HG03135 (cell line): ENCODE measurements around the gene TRIP10.
"Not testable (repeated sequence)": the region's sequence is repeated elsewhere in the genome, so short reads cannot be mapped to it uniquely, and the experiment has no call there.

ENCODE experiments used
- ATAC-seq: cut with Tn5 transposase; IDR thresholded peaks from one replicate; pipeline ENCODE4 v1.9.1; 2021; ENCODE audit warnings: mild to moderate bottlenecking, moderate library complexity; ENCODE audit not compliant: unreplicated experiment

Gene TRIP10

GRCh38 chr19:6739390-6739882 lies at the start of gene TRIP10:
Gene TRIP10 (plus strand): TSS chr19:6739680. CDS start chr19:6739762, 82 bp downstream.
- no peak for ATAC-seq

DNA sequence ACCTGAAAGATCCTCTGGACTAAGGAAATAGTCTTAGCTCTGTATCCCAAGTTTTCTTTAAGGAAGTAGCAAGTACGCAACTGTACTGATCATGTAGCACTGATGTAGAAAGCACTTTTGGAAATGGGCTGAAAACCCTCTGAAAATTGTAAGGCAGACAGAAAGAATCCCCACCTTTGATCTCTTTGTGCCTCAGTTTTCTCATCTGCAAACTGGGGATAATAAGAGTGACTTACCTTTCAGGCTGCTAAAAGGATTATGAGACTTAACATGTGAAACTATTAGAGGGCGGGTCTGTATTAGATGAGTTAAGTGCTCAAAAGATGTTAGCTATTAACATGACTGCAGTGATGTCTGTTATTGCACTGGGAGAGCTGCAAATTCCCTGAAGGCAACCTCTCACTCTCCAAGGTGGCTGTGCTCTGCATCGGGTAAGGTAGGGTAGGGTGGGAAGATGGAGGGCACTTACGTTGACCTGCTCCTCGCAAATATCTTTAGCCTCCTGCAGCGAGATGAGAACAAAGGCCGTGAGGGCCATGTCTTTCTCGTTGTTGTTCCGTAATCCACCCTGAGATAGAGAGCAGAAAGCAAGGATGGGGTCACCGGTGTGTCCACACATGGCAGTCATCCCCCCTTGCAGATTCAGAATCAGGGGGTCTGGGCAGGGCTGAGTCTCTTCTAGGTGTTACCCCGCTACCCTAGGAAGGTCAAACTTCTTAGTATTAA lies 49.2 kb upstream of the TRIP10 start:
- no peak for ATAC-seq

GRCh38 chr19:6691342-6691741 lies 48.1 kb upstream of the TRIP10 start:
- no peak for ATAC-seq

- ATAC-seq = no peak
Measured at GRCh38 chr19:6692027-6692426, 47.5 kb upstream of the TRIP10 start.

GRCh38 chr19:6693056-6693471 lies 46.4 kb upstream of the TRIP10 start:
- no peak for ATAC-seq

DNA sequence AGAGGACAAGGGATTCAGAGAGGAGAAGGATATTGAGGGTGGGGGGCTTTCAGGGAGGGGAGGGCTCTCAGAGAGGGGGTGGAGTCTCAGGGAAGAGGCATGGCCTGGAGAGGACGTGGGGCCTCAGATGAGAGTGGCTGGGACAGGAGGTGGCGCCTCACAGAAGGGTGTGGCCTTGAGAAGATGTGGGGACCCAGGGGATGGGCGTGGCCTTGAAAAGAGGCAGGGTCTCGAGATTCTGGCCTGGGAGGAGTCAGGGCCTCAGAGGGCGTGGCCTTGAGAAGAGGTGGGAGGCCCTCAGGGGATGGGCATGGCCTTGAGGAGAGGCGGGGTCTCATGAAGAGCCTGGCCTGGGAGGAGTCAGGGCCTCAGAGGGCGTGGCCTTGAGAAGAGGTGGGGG lies 45.8 kb upstream of the TRIP10 start:
- no peak for ATAC-seq

DNA sequence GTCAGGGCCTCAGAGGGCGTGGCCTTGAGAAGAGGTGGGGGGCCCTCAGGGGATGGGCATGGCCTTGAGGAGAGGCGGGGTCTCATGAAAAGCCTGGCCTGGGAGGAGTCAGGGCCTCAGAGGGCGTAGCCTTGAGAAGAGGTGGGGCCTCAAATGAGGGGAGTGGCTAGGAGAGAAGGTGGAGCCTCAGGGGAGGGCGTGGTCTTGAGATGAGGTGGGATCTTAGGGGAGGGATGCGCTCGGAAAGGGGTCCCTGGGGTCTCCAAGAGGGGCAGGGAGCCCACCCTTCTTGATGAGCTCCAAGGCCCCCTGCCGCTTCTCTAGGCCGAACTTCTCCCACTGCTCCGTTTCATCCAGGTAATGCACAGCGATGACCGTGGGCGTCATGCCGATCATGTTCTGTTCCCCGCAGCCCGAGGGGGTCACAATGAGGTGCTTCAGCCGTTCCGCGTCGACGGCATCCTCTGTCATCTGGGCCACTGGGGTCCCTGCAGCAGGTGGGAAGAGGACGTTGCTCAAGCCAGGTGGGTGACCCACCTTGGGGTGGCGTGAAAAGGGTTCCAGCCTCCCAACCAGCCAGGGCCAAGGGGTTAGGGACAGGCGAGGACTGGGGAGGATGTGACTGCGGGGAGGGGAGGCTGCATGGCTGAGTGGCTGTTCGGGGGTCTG lies 45.2 kb upstream of the TRIP10 start:
- ATAC-seq = no peak

DNA sequence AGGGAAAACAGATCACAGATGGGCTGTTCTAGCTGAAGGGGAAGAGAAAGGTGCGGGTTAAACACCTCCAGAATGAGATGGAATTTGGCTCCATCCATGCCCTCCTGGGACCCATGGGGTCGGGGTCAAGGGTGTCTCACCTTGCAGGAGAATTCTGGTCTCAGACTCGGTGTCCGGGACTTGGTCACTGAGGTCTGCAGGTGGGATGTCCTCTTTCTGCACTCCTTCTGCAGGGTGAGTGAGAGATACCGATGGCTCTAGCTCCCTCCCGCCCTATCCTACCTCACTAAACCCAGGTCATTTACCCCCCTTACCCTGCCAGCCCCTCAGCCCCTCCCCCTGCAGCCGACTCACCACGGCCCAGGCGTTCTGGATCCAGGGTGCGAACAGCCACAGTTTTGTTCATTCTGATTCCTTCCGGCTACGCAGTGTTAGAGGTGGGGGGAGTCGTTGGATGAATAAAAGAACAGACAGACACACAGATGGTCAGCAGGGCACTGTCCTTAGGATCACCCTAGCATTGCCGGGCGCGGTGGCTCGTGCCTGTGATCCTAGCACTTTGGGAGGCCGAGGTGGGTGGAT lies 43.1 kb upstream of the TRIP10 start:
- ATAC-seq = no peak

- ATAC-seq = no peak
Measured at GRCh38 chr19:6697291-6697690, 42.2 kb upstream of the TRIP10 start.

GRCh38 chr19:6699935-6700334 lies 39.5 kb upstream of the TRIP10 start:
- no peak for ATAC-seq

- no peak for ATAC-seq
Measured at GRCh38 chr19:6700586-6701316, 38.7 kb upstream of the TRIP10 start.

DNA sequence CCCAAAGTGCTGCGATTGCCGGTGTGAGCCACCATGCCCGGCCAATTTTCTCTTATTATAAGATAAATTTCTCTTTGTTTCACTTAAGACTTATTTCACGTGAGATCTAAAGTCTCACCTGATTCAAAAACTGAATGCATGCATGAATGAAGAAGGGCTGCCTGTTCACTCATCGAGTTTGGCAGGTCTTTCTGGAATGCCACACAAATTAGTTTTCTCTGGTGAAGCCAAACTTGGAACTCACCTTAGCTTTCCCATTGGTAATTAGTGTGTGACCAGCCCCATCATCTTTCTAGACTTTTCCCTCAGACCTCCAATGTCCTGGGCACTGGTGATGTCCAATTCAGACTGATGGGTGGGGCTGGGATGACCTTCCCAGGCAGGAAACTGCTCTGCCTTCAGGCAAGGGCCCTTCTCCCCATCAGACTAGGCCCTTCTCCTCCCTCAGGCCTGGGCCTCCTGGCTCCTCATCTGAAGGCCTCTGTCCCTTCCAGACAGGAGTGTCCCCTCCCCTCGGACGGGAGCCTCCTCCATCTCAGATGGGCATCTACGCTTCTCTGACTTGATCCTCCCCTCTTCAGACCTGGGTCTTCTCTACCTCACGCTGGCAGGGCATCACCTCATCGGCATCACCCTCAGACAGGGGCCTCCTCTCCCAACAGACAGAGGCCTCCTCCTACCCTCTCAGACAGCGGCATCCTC lies 33.4 kb upstream of the TRIP10 start:
- ATAC-seq = no peak

DNA sequence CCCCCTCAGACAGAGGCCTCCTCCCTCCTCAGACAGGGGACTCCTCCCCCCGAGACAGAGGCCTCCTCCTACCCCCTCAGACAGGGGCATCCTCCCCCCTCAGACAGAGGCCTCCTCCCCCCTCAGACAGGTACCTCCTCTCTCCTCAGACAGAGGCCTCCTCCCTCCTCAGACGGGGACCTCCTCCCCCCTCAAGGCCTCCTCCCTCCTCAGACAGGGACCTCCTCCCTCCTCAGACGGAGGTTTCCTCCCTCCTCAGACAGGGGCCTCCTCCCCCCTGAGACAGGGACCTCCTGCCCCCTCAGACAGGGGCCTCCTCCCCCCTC lies 32.9 kb upstream of the TRIP10 start:
- ATAC-seq = no peak

DNA sequence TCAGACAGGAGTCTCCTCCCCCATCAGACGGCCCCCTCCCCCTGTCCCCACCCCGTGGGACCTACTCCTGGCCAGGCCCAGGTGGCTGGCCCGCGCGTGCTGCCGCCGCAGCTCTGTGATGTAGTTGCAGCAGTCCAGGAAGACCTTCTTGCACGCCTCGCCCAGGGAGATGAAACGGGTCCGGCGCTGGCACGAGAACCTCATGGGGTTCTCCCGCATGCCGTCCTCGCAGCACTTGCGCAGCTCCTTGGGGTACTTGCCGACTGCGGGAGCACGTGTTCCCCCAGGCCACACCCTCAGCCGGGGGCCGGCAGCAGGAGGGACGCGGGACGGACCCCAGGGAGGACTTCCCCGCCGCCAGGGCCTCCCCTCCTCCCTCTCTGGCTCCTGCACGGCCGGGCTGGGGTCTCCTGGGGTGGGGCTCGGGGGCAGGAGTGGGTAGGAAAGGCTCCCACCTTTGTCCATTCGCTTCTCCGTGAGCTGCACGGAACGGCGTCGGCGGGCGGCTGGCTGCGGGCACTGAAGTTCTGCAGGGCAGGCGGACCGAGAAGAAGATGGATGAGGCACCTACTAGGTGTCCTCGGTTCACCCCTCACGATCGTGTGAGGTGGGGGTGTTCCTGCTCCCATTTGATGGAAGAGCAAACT lies 32.3 kb upstream of the TRIP10 start:
- ATAC-seq = no peak

DNA sequence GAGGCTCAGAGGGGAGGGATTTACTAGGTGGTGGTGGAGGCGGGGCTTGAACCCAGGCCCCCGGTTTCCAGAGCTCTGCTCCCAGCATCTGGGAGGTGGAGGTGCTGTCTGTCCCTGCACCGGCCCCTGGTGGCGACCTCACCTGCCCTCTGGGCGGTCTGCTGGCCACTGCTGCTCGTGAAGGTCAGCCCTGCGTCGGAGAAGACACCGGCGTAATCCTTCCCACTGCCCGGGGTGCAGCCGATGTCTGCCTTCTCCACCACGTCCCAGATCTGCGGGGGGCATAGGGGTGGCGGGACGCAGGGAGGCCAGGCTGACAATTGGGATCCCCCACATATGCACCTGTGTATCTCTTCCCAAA lies 31.8 kb upstream of the TRIP10 start:
- ATAC-seq = no peak

- ATAC-seq = no peak
Measured at GRCh38 chr19:6708346-6708745, 31.1 kb upstream of the TRIP10 start.

DNA sequence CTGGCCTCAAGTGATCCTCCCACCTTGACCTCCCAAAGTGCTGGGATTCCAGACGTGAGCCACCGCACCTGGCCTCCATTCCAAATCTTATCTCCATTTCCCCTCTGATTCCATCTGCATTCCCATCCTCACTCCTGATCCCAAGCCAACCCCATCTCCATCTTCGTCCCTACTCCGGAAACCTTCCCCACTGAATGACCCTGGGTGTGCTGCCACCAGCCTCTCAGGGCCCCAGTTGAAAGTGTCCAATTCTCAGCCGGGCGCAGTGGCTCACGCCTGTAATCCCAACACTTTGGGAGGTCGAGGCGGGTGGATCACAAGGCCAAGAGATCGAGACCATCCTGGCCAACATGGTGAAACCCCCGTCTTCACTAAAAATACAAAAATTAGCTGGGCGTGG lies 30.6 kb upstream of the TRIP10 start:
- ATAC-seq = not testable (repeated sequence)

DNA sequence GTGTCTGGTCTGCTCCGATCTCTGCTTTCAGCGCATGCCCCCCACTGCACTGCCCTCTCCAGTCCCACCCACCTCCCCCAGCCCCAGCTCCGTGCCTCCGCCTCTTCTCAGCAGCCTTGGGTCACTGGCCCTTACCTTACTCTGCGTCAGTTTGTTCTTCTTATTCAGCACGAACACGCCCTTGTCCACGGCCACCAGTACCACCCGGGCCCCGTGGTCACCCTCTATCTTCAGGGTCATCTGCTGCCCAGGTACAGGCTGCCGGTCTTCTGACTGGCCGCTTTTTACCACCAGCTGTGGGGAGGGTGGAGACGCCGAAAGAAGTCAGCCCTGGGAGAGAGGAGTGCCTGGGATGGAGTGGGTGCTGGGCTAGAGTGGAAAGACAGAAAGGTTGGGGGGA lies 29.9 kb upstream of the TRIP10 start:
- ATAC-seq = no peak

- no peak for ATAC-seq
Measured at GRCh38 chr19:6710273-6711077, 29.0 kb upstream of the TRIP10 start.

- ATAC-seq = no peak
Measured at GRCh38 chr19:6711078-6711361, 28.5 kb upstream of the TRIP10 start.
